H1 (cell line): Measurements from ENCODE around the gene EPDR1. TPM values are rescaled to one million over a fixed set of nuclear protein-coding genes. Genes with fewer than 3 reads are reported as not detected.

Experiments
- CTCF ChIA-PET: fragments of 300-600 bp; sonication (Branson Sonifier 250); formaldehyde crosslinking; loops from one replicate; lab custom pipeline; 2021; ENCODE audit not compliant: partially characterized antibody; lab: Charles Lee
- POLR2A ChIA-PET: fragments of 300-600 bp; sonication (Branson Sonifier 250); formaldehyde crosslinking; loops from one replicate; lab custom pipeline; 2021; ENCODE audit warnings: inconsistent platforms; ENCODE audit not compliant: partially characterized antibody; lab: Charles Lee
- DNase-seq, 2 experiments: peaks; one replicate each; pipeline versions ENCODE4 v3.0.0 to v3.0.0-alpha.2; 2010 to 2022; ENCODE audit warnings: low spot score in 2 of 2, low read depth in 1 of 2, mixed read lengths in 1 of 2
- FAIRE-seq: peaks from 2 replicates; lab custom pipeline; 2011; peaks lifted over from hg19 to GRCh38; lab: Jason Lieb, UNC
- H2AFZ ChIP-seq: 2 replicates; pipeline ENCODE4 v1.8.1; 2012; ENCODE audit warnings: low read length, inconsistent platforms
- H2AK5ac ChIP-seq: 2 replicates; pipeline ENCODE4 v1.6.1; 2013; ENCODE audit warnings: low read depth, low read length
- H2BK120ac ChIP-seq: replicated peaks from 2 replicates; pipeline ENCODE3; 2013; ENCODE audit warnings: low read depth, low read length, inconsistent platforms
- H2BK12ac ChIP-seq: 2 replicates; pipeline ENCODE4 v1.6.1; 2013; ENCODE audit warnings: low read depth, low read length
- H2BK15ac ChIP-seq: 2 replicates; pipeline ENCODE4 v1.6.1; 2013; ENCODE audit warnings: low read length
- H2BK20ac ChIP-seq: 2 replicates; pipeline ENCODE4 v1.6.1; 2013; ENCODE audit warnings: low read length
- H2BK5ac ChIP-seq: 2 replicates; pipeline ENCODE4 v1.6.1; 2013; ENCODE audit warnings: low read depth, low read length
- H3K14ac ChIP-seq: 2 replicates; pipeline ENCODE4 v1.6.1; 2013; ENCODE audit warnings: inconsistent platforms; ENCODE audit not compliant: insufficient read length
- H3K18ac ChIP-seq: 2 replicates; pipeline ENCODE4 v1.6.1; 2013; ENCODE audit warnings: low read length; ENCODE audit errors: extremely low read depth
- H3K23ac ChIP-seq: 2 replicates; pipeline ENCODE4 v1.6.1; 2013; ENCODE audit warnings: inconsistent platforms; ENCODE audit not compliant: insufficient read length
- H3K23me2 ChIP-seq: 2 replicates; pipeline ENCODE4 v1.6.1; 2013; ENCODE audit warnings: low read depth, low read length
- H3K27ac ChIP-seq: 2 replicates; pipeline ENCODE4 v1.6.1; 2011; ENCODE audit warnings: low read depth, low read length, inconsistent platforms
- H3K27me3 ChIP-seq, 4 experiments: replicated peaks in 1 of 4; 1 replicate in 1 of 4; 2 replicates in 3 of 4; pipeline versions ENCODE4 v1.6.1 to v1.8.1; 2011 to 2013; ENCODE audit warnings: low read length in 3 of 4, mild to moderate bottlenecking in 3 of 4, inconsistent platforms in 2 of 4, mixed read lengths in 2 of 4, moderate library complexity in 1 of 4; ENCODE audit not compliant: control insufficient read depth in 3 of 4, insufficient read depth in 3 of 4; ENCODE audit errors: extremely low read depth in 1 of 4
- H3K36me3 ChIP-seq, 4 experiments: 2 replicates each; pipeline versions ENCODE4 v1.6.1 to v1.8.1; 2011 to 2013; ENCODE audit warnings: mild to moderate bottlenecking in 4 of 4, low read length in 3 of 4, moderate library complexity in 2 of 4, control low read depth in 1 of 4, inconsistent platforms in 1 of 4; ENCODE audit not compliant: insufficient read depth in 4 of 4, control insufficient read depth in 2 of 4
- H3K4ac ChIP-seq: replicated peaks from 2 replicates; pipeline ENCODE3; 2013; ENCODE audit warnings: low read length, low read depth, mixed read lengths, inconsistent platforms; ENCODE audit not compliant: insufficient read length
- H3K4me1 ChIP-seq, 4 experiments: replicated peaks in 1 of 4; 1 replicate in 1 of 4; 2 replicates in 3 of 4; pipeline versions ENCODE4 v1.6.1 to v1.8.1; 2011 to 2013; ENCODE audit warnings: low read length in 3 of 4, inconsistent platforms in 2 of 4, mixed read lengths in 1 of 4; ENCODE audit not compliant: insufficient read depth in 4 of 4, control insufficient read depth in 3 of 4
- H3K4me2 ChIP-seq, 2 experiments: 2 replicates each; pipeline versions ENCODE4 v1.6.1 to v1.8.1; 2011 to 2013; ENCODE audit warnings: low read depth in 2 of 2, low read length in 2 of 2, control low read depth in 1 of 2, inconsistent platforms in 1 of 2, mild to moderate bottlenecking in 1 of 2; ENCODE audit not compliant: insufficient read depth in 1 of 2
- H3K4me3 ChIP-seq, 4 experiments: fragments of 200-600, 300-600 bp in 1 of 4; sonication (generic), shearing (Covaris generic), sonication (Bioruptor Twin) in 1 of 4; 2 replicates each; pipeline versions ENCODE4 v1.5.1 to v1.8.1; 2011 to 2016; ENCODE audit warnings: low read length in 4 of 4, low read depth in 3 of 4, control low read depth in 2 of 4, inconsistent platforms in 2 of 4, mild to moderate bottlenecking in 2 of 4, mixed read lengths in 1 of 4, moderate library complexity in 1 of 4; ENCODE audit not compliant: insufficient read depth in 2 of 4; ENCODE audit errors: extremely low read depth in 1 of 4
- H3K56ac ChIP-seq: replicated peaks from 2 replicates; pipeline ENCODE3; 2013; ENCODE audit warnings: low read depth, mild to moderate bottlenecking, mixed read lengths, low read length, inconsistent platforms; ENCODE audit not compliant: insufficient read length
- H3K79me1 ChIP-seq: 2 replicates; pipeline ENCODE4 v1.6.1; 2013; ENCODE audit warnings: low read depth, low read length, control low read depth
- H3K79me2 ChIP-seq, 2 experiments: 2 replicates each; pipeline versions ENCODE4 v1.6.1 to v1.8.1; 2012 to 2013; ENCODE audit warnings: low read length in 2 of 2, mild to moderate bottlenecking in 2 of 2, inconsistent platforms in 1 of 2; ENCODE audit not compliant: insufficient read depth in 2 of 2, control insufficient read depth in 1 of 2
- H3K9ac ChIP-seq, 4 experiments: replicated peaks in 1 of 4; 1 replicate in 1 of 4; 2 replicates in 3 of 4; pipeline versions ENCODE4 v1.6.1 to v1.8.1; 2011 to 2013; ENCODE audit warnings: low read depth in 3 of 4, low read length in 3 of 4, control low read depth in 2 of 4, mild to moderate bottlenecking in 2 of 4, moderate library complexity in 2 of 4, inconsistent platforms in 1 of 4; ENCODE audit errors: extremely low read depth in 1 of 4
- H3K9me3 ChIP-seq, 2 experiments: 2 replicates each; pipeline versions ENCODE4 v1.6.1 to v1.8.1; 2012 to 2013; ENCODE audit warnings: mild to moderate bottlenecking in 2 of 2, moderate library complexity in 2 of 2, control low read depth in 1 of 2, inconsistent platforms in 1 of 2, low read depth in 1 of 2, low read length in 1 of 2, mixed read lengths in 1 of 2; ENCODE audit not compliant: insufficient read depth in 2 of 2
- H4K20me1 ChIP-seq, 2 experiments: replicated peaks in 1 of 2; 2 replicates each; pipeline versions ENCODE3 to v1.8.1; 2011 to 2013; ENCODE audit warnings: inconsistent platforms in 2 of 2, low read length in 2 of 2, mild to moderate bottlenecking in 1 of 2; ENCODE audit not compliant: insufficient read depth in 2 of 2, control insufficient read depth in 1 of 2
- H4K5ac ChIP-seq: 2 replicates; pipeline ENCODE4 v1.6.1; 2013; ENCODE audit warnings: low read length, low read depth, mixed read lengths, inconsistent platforms; ENCODE audit not compliant: insufficient read length
- H4K8ac ChIP-seq: 2 replicates; pipeline ENCODE4 v1.8.0; 2013; ENCODE audit warnings: mild to moderate bottlenecking, moderate library complexity, low read length, inconsistent platforms; ENCODE audit not compliant: insufficient read depth; ENCODE audit errors: extremely low read depth
- H4K91ac ChIP-seq: replicated peaks from 2 replicates; pipeline ENCODE3; 2013; ENCODE audit warnings: low read length, mixed read lengths, inconsistent platforms; ENCODE audit not compliant: insufficient read length
- GTF2F1 ChIP-seq: IDR thresholded peaks from 2 replicates; pipeline ENCODE4 v1.6.1; 2012; ENCODE audit warnings: low read depth, low read length, improper control_type of control experiment, borderline replicate concordance
- KDM4A ChIP-seq: IDR thresholded peaks from one replicate; pipeline ENCODE4 v1.7.1; 2012; ENCODE audit warnings: low read depth, mild to moderate bottlenecking, moderate library complexity, low read length, inconsistent platforms; ENCODE audit not compliant: severe bottlenecking
- NANOG ChIP-seq: IDR thresholded peaks from 2 replicates; pipeline ENCODE4 v1.6.1; 2011; ENCODE audit warnings: low read length, low read depth, mild to moderate bottlenecking, inconsistent platforms; ENCODE audit not compliant: insufficient read depth, poor library complexity, severe bottlenecking
- POLR2A ChIP-seq, 2 experiments: IDR thresholded peaks; 1 replicate in 1 of 2; 2 replicates in 1 of 2; pipeline ENCODE4 v1.6.1; 2011; ENCODE audit warnings: low read depth in 2 of 2, low read length in 2 of 2, mild to moderate bottlenecking in 2 of 2; ENCODE audit errors: control extremely low read depth in 1 of 2
- RBBP5 ChIP-seq: IDR thresholded peaks from 2 replicates; pipeline ENCODE4 v1.7.1; 2012; ENCODE audit warnings: low read depth, mild to moderate bottlenecking, inconsistent platforms, low read length, moderate library complexity, borderline replicate concordance
- SIN3A ChIP-seq, 2 experiments: IDR thresholded peaks in 1 of 2; conservative IDR thresholded peaks in 1 of 2; 2 replicates each; pipeline ENCODE4 v1.6.1; 2011 to 2012; ENCODE audit warnings: low read length in 2 of 2, improper control_type of control experiment in 1 of 2, low read depth in 1 of 2, mild to moderate bottlenecking in 1 of 2
- TAF1 ChIP-seq: IDR thresholded peaks from 2 replicates; pipeline ENCODE4 v1.6.1; 2011; ENCODE audit warnings: mild to moderate bottlenecking, low read depth, low read length
- YY1 ChIP-seq: IDR thresholded peaks from 2 replicates; pipeline ENCODE4 v1.6.1; 2011; ENCODE audit warnings: low read depth, mild to moderate bottlenecking, low read length
- WGBS, 2 experiments: shearing (Covaris generic) in 1 of 2; methylation state at CpG; one replicate each; pipeline versions ENCODE4 v1.1.6 to v1.1.7; 2013 to 2015; ENCODE audit warnings: low lambda C conversion rate in 2 of 2, mixed read lengths in 2 of 2, inconsistent platforms in 1 of 2, low coverage in 1 of 2, missing lambda C conversion rate in 1 of 2; ENCODE audit not compliant: insufficient replicate concordance in 2 of 2, insufficient coverage in 1 of 2, insufficient read length in 1 of 2; ENCODE audit errors: extremely low coverage in 1 of 2, missing lambda C conversion rate in 1 of 2; 5-methylcytosine and 5-hydroxymethylcytosine counted together
- polyA plus RNA-seq, 7 experiments: library from polyadenylated mRNA; depleted of rRNA in 3 of 7; stranded (reverse) in 5 of 7; unstranded in 2 of 7; fragments of >200 nt in 5 of 7; fragments of 200-250 nt in 2 of 7; gene quantifications; 1 replicate in 5 of 7; 2 replicates in 1 of 7; 4 replicates in 1 of 7; pipeline versions ENCODE4 v1.2.1 to v1.2.3, GENCODE V29; 2011 to 2013; ENCODE audit warnings: missing spikeins in 2 of 7, mixed read lengths in 2 of 7
- total RNA-seq: library from RNA; stranded (reverse); fragmentation: NEBNext Ultra II Directional; extraction: Animal tissue kit (Norgen Biotek cat#: 25700); gene quantifications from 2 replicates; pipeline ENCODE4 v1.2.1, GENCODE V29; 2021

EPDR1 gene
- total and polyA plus RNA-seq, 2 of the 8 experiments (the other 6 are each of a cell fraction or from before 2014, with no cell fraction given): 6.4 to 8.2 TPM

DNA sequence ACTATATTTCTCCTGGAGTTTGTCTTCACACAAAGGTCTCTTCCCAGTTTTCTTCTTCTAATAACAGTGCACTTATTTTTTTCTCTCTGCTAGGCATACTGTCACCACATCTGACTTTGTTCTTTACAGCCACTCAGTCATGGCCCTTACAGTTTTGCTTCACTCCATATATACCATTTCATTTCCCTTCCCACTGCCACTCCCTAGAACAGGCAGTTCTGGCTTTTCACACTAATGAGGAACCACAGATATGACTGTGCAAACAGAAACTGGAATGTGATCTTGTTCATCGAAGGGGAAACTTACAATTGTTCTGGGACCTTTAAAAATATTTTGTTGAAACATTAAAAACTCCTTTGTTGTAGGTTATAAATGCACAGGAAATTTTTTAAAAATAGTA, 67.3 kb downstream of the EPDR1 start:
- TF ChIP-seq TAF1: no peak
- TF ChIP-seq POLR2A (IDR thresholded peaks at IDR 0.05; ENCODE audit: control extremely low read depth in 1 of 2, low read depth in 2 of 2, low read length in 2 of 2): no peak
- TF ChIP-seq GTF2F1: no peak
- no peak for TF ChIP-seq NANOG
- TF ChIP-seq SIN3A (conservative IDR thresholded peaks at IDR 0.05 in 1 of 2, IDR thresholded peaks at IDR 0.05 in 1 of 2; ENCODE audit: low read depth in 1 of 2, low read length in 2 of 2): no peak
- TF ChIP-seq KDM4A: no peak
- no peak for TF ChIP-seq RBBP5
- TF ChIP-seq YY1: no peak
- TF ChIP-seq, all 59 proteins: peak for 0
- POLR2A ChIA-PET: no interaction called here

More for the DNA sequence above, 67.3 kb downstream of the EPDR1 start:
- CTCF ChIA-PET: interaction anchor here (0.6 to 4.0 kb wide), 4 partner anchors 32 to 182 kb away, joined by 3 to 21 read pairs (median 4); partner anchors contain the start of gene SFRP4
- Histone ChIP-seq H4K5ac (no peak overlapping the region), H2BK12ac (no peak overlapping the region), H3K56ac (no peak overlapping the region), H3K9ac (no peak overlapping the region), H2BK15ac (no peak overlapping the region), H3K23ac (no peak overlapping the region), H3K27ac (no peak overlapping the region), H3K18ac (no peak overlapping the region), H3K9me3 (no peaks in the 10 kb centered on the region), H3K4me1 (no peaks in the 10 kb centered on the region), H3K4ac (no peak overlapping the region), H3K27me3 (peaks cover 0 to 1% (median 0%) of the 10 kb centered on the region in 4 experiments; a peak in 1 of 7 replicates), H2BK20ac (no peak overlapping the region), H3K23me2 (no peaks in the 10 kb centered on the region), H4K20me1 (no peaks in the 10 kb centered on the region), H3K4me2 (no peak overlapping the region), H2BK5ac (no peak overlapping the region), H3K79me1 (no peaks in the 10 kb centered on the region), H3K14ac (no peak overlapping the region), H4K8ac (no peak overlapping the region), H2BK120ac (no peak overlapping the region), H2AFZ (no peak overlapping the region), H3K4me3 (no peak overlapping the region), H4K91ac (no peak overlapping the region), H2AK5ac (no peak overlapping the region), H3K36me3 (no peaks in the 10 kb centered on the region), H3K79me2 (no peaks in the 10 kb centered on the region)
- FAIRE-seq: no peak
- no peak for DNase-seq
- 74% methylated on average over 1 of the region's 1 CpG; no CpG with 5 or more reads in 1 of the 2 experiments for WGBS, 2 experiments
